ENCODE results near the gene PNLIPRP1.

- TF ChIP-seq CTCF (IDR thresholded peaks at IDR 0.05; ENCODE audit: poor library complexity) (no peak), EZH2 (IDR thresholded peaks at IDR 0.05; ENCODE audit: borderline replicate concordance) (no peak)
Measured at GRCh38 chr10:116566932-116567331, 23.8 kb upstream of the PNLIPRP1 start.

Data from hepatocyte (in vitro differentiated cells).